HepG2 (cell line): ENCODE measurements around the gene ERBB4.

Experiments
- ATF2 ChIP-seq: sonication (generic); formaldehyde crosslinking; IDR thresholded peaks from 2 replicates; pipeline ENCODE4 v1.4.0; 2020; ENCODE audit warnings: missing genetic modification reagents
- BHLHE40 ChIP-seq: IDR thresholded peaks from 2 replicates; pipeline ENCODE4 v1.6.1; 2011; ENCODE audit warnings: low read length, improper control_type of control experiment
- ETS1 ChIP-seq: sonication (generic); formaldehyde crosslinking; IDR thresholded peaks from 2 replicates; pipeline ENCODE4 v1.4.0; 2020; ENCODE audit warnings: missing genetic modification reagents
- FOXK2 ChIP-seq: fragments of 450-650 bp; IDR thresholded peaks from 2 replicates; pipeline ENCODE4 v1.6.1; 2016
- KLF16 ChIP-seq, 2 experiments: sonication (generic) in 1 of 2; formaldehyde crosslinking in 1 of 2; IDR thresholded peaks; 2 replicates each; pipeline versions ENCODE4 v1.6.1 to v1.8.0; 2016 to 2023; ENCODE audit warnings: missing genetic modification reagents in 2 of 2, missing compliant biosample characterization in 1 of 2
- NPAS2 ChIP-seq: sonication (generic); formaldehyde crosslinking; IDR thresholded peaks from 2 replicates; pipeline ENCODE4 v1.8.0; 2022; ENCODE audit warnings: mild to moderate bottlenecking, missing genetic modification reagents, borderline replicate concordance
- POLR2A ChIP-seq, 2 experiments: IDR thresholded peaks; 2 replicates each; pipeline ENCODE4 v1.6.1; 2011; ENCODE audit warnings: low read depth in 2 of 2, low read length in 2 of 2, mild to moderate bottlenecking in 1 of 2, moderate library complexity in 1 of 2; ENCODE audit not compliant: insufficient read depth in 1 of 2
- SMAD3 ChIP-seq: sonication (generic); formaldehyde crosslinking; IDR thresholded peaks from 2 replicates; pipeline ENCODE4 v1.4.0; 2020; ENCODE audit warnings: missing genetic modification reagents
- SRY ChIP-seq: sonication (generic); formaldehyde crosslinking; IDR thresholded peaks from 2 replicates; pipeline ENCODE4 v1.8.0; 2022; ENCODE audit warnings: mild to moderate bottlenecking, missing genetic modification reagents
- ZBTB21 ChIP-seq: sonication (generic); formaldehyde crosslinking; IDR thresholded peaks from 2 replicates; pipeline ENCODE4 v1.4.0; 2020; ENCODE audit warnings: missing genetic modification reagents
- ZBTB43 ChIP-seq: sonication (generic); formaldehyde crosslinking; conservative IDR thresholded peaks from 2 replicates; pipeline ENCODE4 v1.4.0; 2020; ENCODE audit warnings: missing genetic modification reagents
- ZBTB7A ChIP-seq: sonication (generic); formaldehyde crosslinking; IDR thresholded peaks from 2 replicates; pipeline ENCODE4 v1.8.0; 2022; ENCODE audit warnings: mild to moderate bottlenecking, missing genetic modification reagents
- ZKSCAN1 ChIP-seq: fragments of 150-350 bp; IDR thresholded peaks from 2 replicates; pipeline ENCODE4 v1.6.1; 2014; ENCODE audit warnings: low read length
- ZNF276 ChIP-seq: sonication (generic); formaldehyde crosslinking; IDR thresholded peaks from 2 replicates; pipeline ENCODE4 v1.4.0; 2020; ENCODE audit warnings: mild to moderate bottlenecking, low read depth, missing genetic modification reagents

GRCh38 chr2:211928201-211928600, 610.4 kb downstream of the ERBB4 start:
- TF ChIP-seq SRY (no peak), ZKSCAN1 (no peak), NPAS2 (CRISPR knock-in tag) (no peak), POLR2A (IDR thresholded peaks at IDR 0.05; ENCODE audit: insufficient read depth in 1 of 2, low read depth in 2 of 2, low read length in 2 of 2) (no peak), SMAD3 (CRISPR knock-in tag) (no peak), ATF2 (CRISPR knock-in tag) (no peak), ZBTB21 (CRISPR knock-in tag) (no peak), ZBTB43 (CRISPR knock-in tag) (no peak), BHLHE40 (no peak), ZBTB7A (no peak), KLF16 (CRISPR knock-in tag; IDR thresholded peaks at IDR 0.05) (no peak), FOXK2 (no peak), ETS1 (CRISPR knock-in tag) (no peak), ZNF276 (CRISPR knock-in tag) (no peak)
